SK-N-SH (cell line): Measurements from ENCODE around the gene CMPK1. TPM values are rescaled to one million over a fixed set of nuclear protein-coding genes. Genes with fewer than 3 reads are reported as not detected.

Experiments
- CTCF ChIA-PET: fragments of 300-600, 350-600 bp; formaldehyde crosslinking; extraction: SDS; loops from one replicate; lab custom pipeline; 2021; lab: Yijun Ruan, JAX
- POLR2A ChIA-PET: fragments of 350-600 bp; sonication (Branson Sonifier 250); formaldehyde crosslinking; extraction: SDS; loops from one replicate; lab custom pipeline; 2020; ENCODE audit warnings: antibody characterized with exemption, inconsistent platforms; lab: Yijun Ruan, JAX
- DNase-seq: peaks from one replicate; pipeline ENCODE4 v3.0.0; 2012
- H2AFZ ChIP-seq: fragments of 200-600 bp; sonication (generic); 2 replicates; pipeline ENCODE4 v1.8.1; 2016; ENCODE audit warnings: antibody characterized with exemption, mild to moderate bottlenecking, low read depth
- H3F3A ChIP-seq: fragments of 200-600 bp; sonication (generic); replicated peaks from 2 replicates; pipeline ENCODE3; 2016; ENCODE audit warnings: antibody characterized with exemption, mild to moderate bottlenecking; ENCODE audit not compliant: insufficient read depth
- H3K27ac ChIP-seq, 2 experiments: fragments of 200-500 bp in 1 of 2; fragments of 200-600 bp in 1 of 2; sonication (Bioruptor generic) in 1 of 2; sonication (generic), shearing (Covaris generic) in 1 of 2; 2 replicates each; pipeline versions ENCODE4 v1.5.1 to v1.6.1; 2014 to 2016; ENCODE audit warnings: low read depth in 2 of 2, inconsistent platforms in 1 of 2, low read length in 1 of 2, mild to moderate bottlenecking in 1 of 2, mixed read lengths in 1 of 2
- H3K27me3 ChIP-seq: fragments of 200-600 bp; sonication (generic), shearing (Covaris generic); 2 replicates; pipeline ENCODE4 v1.6.1; 2016; ENCODE audit warnings: mixed run types; ENCODE audit not compliant: insufficient read depth
- H3K36me3 ChIP-seq, 2 experiments: fragments of 200-500 bp in 1 of 2; fragments of 200-600 bp in 1 of 2; sonication (Bioruptor generic) in 1 of 2; sonication (generic) in 1 of 2; replicated peaks in 1 of 2; 2 replicates each; pipeline versions ENCODE3 to v1.5.1; 2014 to 2016; ENCODE audit warnings: low read length in 1 of 2, mild to moderate bottlenecking in 1 of 2; ENCODE audit not compliant: insufficient read depth in 2 of 2, control insufficient read depth in 1 of 2
- H3K4me1 ChIP-seq, 2 experiments: fragments of 200-500 bp in 1 of 2; fragments of 200-600 bp in 1 of 2; sonication (Bioruptor generic) in 1 of 2; sonication (generic), shearing (Covaris generic) in 1 of 2; 2 replicates each; pipeline versions ENCODE4 v1.5.1 to v1.6.1; 2014 to 2016; ENCODE audit warnings: low read depth in 1 of 2, low read length in 1 of 2, mixed run types in 1 of 2; ENCODE audit not compliant: insufficient read depth in 2 of 2, control insufficient read depth in 1 of 2
- H3K4me2 ChIP-seq: fragments of 200-600 bp; sonication (generic), shearing (Covaris generic); 2 replicates; pipeline ENCODE4 v1.6.1; 2017; ENCODE audit warnings: mixed run types
- H3K4me3 ChIP-seq, 2 experiments: fragments of 200-500 bp in 1 of 2; fragments of 200-600 bp in 1 of 2; sonication (Bioruptor generic) in 1 of 2; sonication (generic), shearing (Covaris generic) in 1 of 2; 2 replicates each; pipeline versions ENCODE4 v1.5.1 to v1.8.1; 2014 to 2016; ENCODE audit warnings: low read depth in 2 of 2, inconsistent platforms in 1 of 2, low read length in 1 of 2, mild to moderate bottlenecking in 1 of 2, mixed read lengths in 1 of 2, moderate library complexity in 1 of 2
- H3K79me2 ChIP-seq: fragments of 200-600 bp; sonication (generic); 2 replicates; pipeline ENCODE4 v1.8.1; 2017; ENCODE audit warnings: mild to moderate bottlenecking; ENCODE audit not compliant: insufficient read depth
- H3K9ac ChIP-seq: fragments of 200-600 bp; sonication (generic); 2 replicates; pipeline ENCODE4 v1.6.1; 2017; ENCODE audit warnings: mixed run types
- H3K9me2 ChIP-seq: fragments of 200-600 bp; sonication (generic); 2 replicates; pipeline ENCODE4 v1.6.1; 2017; ENCODE audit warnings: mixed run types
- H3K9me3 ChIP-seq: fragments of 200-600 bp; sonication (generic); 2 replicates; pipeline ENCODE4 v1.6.1; 2017; ENCODE audit warnings: mixed run types, mild to moderate bottlenecking, moderate library complexity
- H4K20me1 ChIP-seq: fragments of 200-600 bp; sonication (generic); 2 replicates; pipeline ENCODE4 v1.6.1; 2017; ENCODE audit warnings: mild to moderate bottlenecking, mixed run types; ENCODE audit not compliant: insufficient read depth
- CTCF ChIP-seq: fragments of 200-600 bp; sonication (generic); IDR thresholded peaks from 2 replicates; pipeline ENCODE4 v1.6.1; 2017; ENCODE audit warnings: antibody characterized with exemption, mild to moderate bottlenecking, moderate library complexity
- FOXM1 ChIP-seq: IDR thresholded peaks from 2 replicates; pipeline ENCODE4 v1.4.0; 2012; ENCODE audit warnings: low read depth, mild to moderate bottlenecking
- JUND ChIP-seq: IDR thresholded peaks from 2 replicates; pipeline ENCODE4 v1.4.0; 2012
- MAX ChIP-seq: IDR thresholded peaks from 2 replicates; pipeline ENCODE4 v1.4.0; 2012; ENCODE audit warnings: low read depth
- MEF2A ChIP-seq: IDR thresholded peaks from 2 replicates; pipeline ENCODE4 v1.4.0; 2012; ENCODE audit warnings: low read depth, borderline replicate concordance
- MXI1 ChIP-seq: IDR thresholded peaks from 2 replicates; pipeline ENCODE4 v1.6.1; 2012; ENCODE audit warnings: mild to moderate bottlenecking, low read depth, low read length, improper control_type of control experiment
- NFIC ChIP-seq: IDR thresholded peaks from 2 replicates; pipeline ENCODE4 v1.4.0; 2012; ENCODE audit warnings: borderline replicate concordance
- PBX3 ChIP-seq: IDR thresholded peaks from 2 replicates; pipeline ENCODE4; 2012
- POLR2AphosphoS5 ChIP-seq: IDR thresholded peaks from 2 replicates; pipeline ENCODE4 v1.6.1; 2012; ENCODE audit warnings: low read depth, low read length
- RCOR1 ChIP-seq: fragments of 150-350 bp; IDR thresholded peaks from 2 replicates; pipeline ENCODE4 v1.6.1; 2017; ENCODE audit warnings: antibody characterized with exemption, low read length
- REST ChIP-seq: IDR thresholded peaks from 2 replicates; pipeline ENCODE4 v1.6.1; 2012; ENCODE audit warnings: mild to moderate bottlenecking, low read depth, low read length, moderate library complexity
- RFX5 ChIP-seq: IDR thresholded peaks from 2 replicates; pipeline ENCODE4 v1.6.1; 2012; ENCODE audit warnings: mild to moderate bottlenecking, improper control_type of control experiment, low read length
- RXRA ChIP-seq: IDR thresholded peaks from 2 replicates; pipeline ENCODE4 v1.4.0; 2012; ENCODE audit warnings: low read depth, mild to moderate bottlenecking, borderline replicate concordance
- SIN3A ChIP-seq: IDR thresholded peaks from 2 replicates; pipeline ENCODE4 v1.6.1; 2012; ENCODE audit warnings: low read depth, mild to moderate bottlenecking, low read length, moderate library complexity, borderline replicate concordance
- SMC3 ChIP-seq: IDR thresholded peaks from 2 replicates; pipeline ENCODE4 v1.6.1; 2012; ENCODE audit warnings: low read depth, low read length, improper control_type of control experiment
- TAF1 ChIP-seq: IDR thresholded peaks from 2 replicates; pipeline ENCODE4 v1.6.1; 2012; ENCODE audit warnings: low read depth, mild to moderate bottlenecking, low read length, moderate library complexity, borderline replicate concordance
- TCF12 ChIP-seq: IDR thresholded peaks from 2 replicates; pipeline ENCODE4 v1.4.0; 2012
- TEAD4 ChIP-seq: IDR thresholded peaks from 2 replicates; pipeline ENCODE4 v1.4.0; 2012; ENCODE audit warnings: mild to moderate bottlenecking, borderline replicate concordance; ENCODE audit not compliant: insufficient read depth
- USF2 ChIP-seq: fragments of 150-350 bp; IDR thresholded peaks from 2 replicates; pipeline ENCODE4 v1.6.1; 2017; ENCODE audit warnings: antibody characterized with exemption, low read length, low read depth, borderline replicate concordance
- YY1 ChIP-seq: IDR thresholded peaks from 2 replicates; pipeline ENCODE4 v1.4.0; 2012; ENCODE audit warnings: low read depth, mild to moderate bottlenecking
- WGBS: methylation state at CpG from one replicate; pipeline ENCODE4 v1.1.6; 2017; ENCODE audit warnings: low lambda C conversion rate; 5-methylcytosine and 5-hydroxymethylcytosine counted together
- polyA plus RNA-seq, 3 experiments: library from polyadenylated mRNA; depleted of rRNA; stranded (reverse); fragments of >200 nt; gene quantifications; 2 replicates each; pipeline ENCODE4 v1.2.3, GENCODE V29; 2012

The CMPK1 gene
- polyA plus RNA-seq, 1 of the 3 experiments (the other 2 are of a cell fraction): 17.5 TPM

- no peaks in the 10 kb centered on the region for H3K9me3 ChIP-seq
- H3F3A ChIP-seq: peaks cover 10% of the 10 kb centered on the region
- no peaks in the 10 kb centered on the region for H3K79me2 ChIP-seq
- H3K4me3 ChIP-seq: no peak overlapping the region
- 71% methylated on average over 2 of the region's 2 CpGs for WGBS
- H3K36me3 ChIP-seq: peaks cover 24 to 40% of the 10 kb centered on the region in 2 experiments
- ChIA-PET POLR2A (no interaction called here), CTCF (interaction anchor here (1.4 kb wide), 1 partner anchor 117 kb away, joined by 3 read pairs; no protein-coding TSS in a partner anchor)
- no peaks in the 10 kb centered on the region for H4K20me1 ChIP-seq
- no peaks in the 10 kb centered on the region for H3K9me2 ChIP-seq
- no peak for DNase-seq
- TF ChIP-seq TCF12 (no peak), MXI1 (no peak), FOXM1 (no peak), RXRA (no peak), USF2 (no peak)
- no peaks in the 10 kb centered on the region for H3K4me1 ChIP-seq
- no peak overlapping the region for H2AFZ ChIP-seq
- no peak overlapping the region for H3K9ac ChIP-seq
- H3K27me3 ChIP-seq: no peaks in the 10 kb centered on the region
- no peak overlapping the region for H3K4me2 ChIP-seq
- H3K27ac ChIP-seq: no peak overlapping the region
Measured at GRCh38 chr1:47295579-47295978, 38.0 kb upstream of the CMPK1 start.

GRCh38 chr1:47298025-47298699 lies 35.4 kb upstream of the CMPK1 start:
- H3K9me2 ChIP-seq: no peaks in the 10 kb centered on the region
- H3K4me1 ChIP-seq: no peaks in the 10 kb centered on the region; a peak in 1 of 4 replicates
- CTCF ChIA-PET: no interaction called here
- H2AFZ ChIP-seq: no peak overlapping the region
- H3K36me3 ChIP-seq: peaks cover 28 to 49% of the 10 kb centered on the region in 2 experiments
- H4K20me1 ChIP-seq: no peaks in the 10 kb centered on the region
- no peaks in the 10 kb centered on the region for H3K27me3 ChIP-seq
- no peak overlapping the region for H3K4me2 ChIP-seq
- no peak for TF ChIP-seq RFX5
- no peak for TF ChIP-seq TEAD4
- no peak for TF ChIP-seq MAX
- no peak for TF ChIP-seq YY1
- TF ChIP-seq CTCF: no peak
- no peak for TF ChIP-seq SMC3
- no peak for TF ChIP-seq NFIC
- no peak for TF ChIP-seq FOXM1
- no peak for TF ChIP-seq PBX3
- TF ChIP-seq JUND: no peak
- no peak for TF ChIP-seq POLR2AphosphoS5
- TF ChIP-seq SIN3A: no peak
- no peak for TF ChIP-seq REST
- TF ChIP-seq MEF2A: no peak
- no peak for TF ChIP-seq TAF1
- no peak for TF ChIP-seq RCOR1
- TF ChIP-seq, all 33 proteins: peak for 0
- Histone ChIP-seq H3K9me3 (no peaks in the 10 kb centered on the region), H3K79me2 (no peaks in the 10 kb centered on the region), H3F3A (peaks cover 16% of the 10 kb centered on the region), H3K27ac (no peak overlapping the region), H3K4me3 (no peak overlapping the region), H3K9ac (no peak overlapping the region)
- DNase-seq: no peak
- POLR2A ChIA-PET: no interaction called here
